Hepatocyte (in vitro differentiated cells): ENCODE results near the gene USP8.
"Not testable (repeated sequence)": the region's sequence is repeated elsewhere in the genome, so short reads cannot be mapped to it uniquely, and the experiment has no call there.

Experiments used
- EZH2 ChIP-seq: fragments of 200-600 bp; sonication (generic); IDR thresholded peaks from 2 replicates; pipeline ENCODE4 v1.6.1; 2016; ENCODE audit warnings: antibody characterized with exemption, mild to moderate bottlenecking, borderline replicate concordance
- TF ChIP-seq, protein P1 (sequence below): fragments of 200-600 bp; sonication (generic); IDR thresholded peaks from 2 replicates; pipeline ENCODE4 v1.5.1; 2016; ENCODE audit warnings: antibody characterized with exemption, mild to moderate bottlenecking; ENCODE audit not compliant: poor library complexity

DNA sequence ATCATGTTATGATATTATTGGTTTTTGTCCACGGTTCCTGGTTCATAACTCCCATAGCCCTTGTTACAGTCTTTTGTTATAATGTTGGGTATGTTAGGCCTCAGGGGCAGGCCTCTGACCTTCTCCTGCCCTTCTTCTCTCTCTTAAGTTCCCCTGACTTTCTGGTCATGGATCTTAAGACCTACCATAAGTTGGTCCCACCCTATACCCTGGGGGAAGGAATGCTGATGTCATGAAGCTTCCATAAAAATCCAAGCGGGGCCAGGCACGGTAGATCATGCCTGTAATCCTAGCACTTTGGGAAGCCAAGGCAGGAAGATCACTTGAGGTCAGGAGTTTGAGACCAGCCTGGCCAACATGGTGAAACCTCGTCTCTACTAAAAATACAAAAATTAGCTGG, 32.6 kb upstream of the USP8 start:
- TF ChIP-seq, protein P1, sequence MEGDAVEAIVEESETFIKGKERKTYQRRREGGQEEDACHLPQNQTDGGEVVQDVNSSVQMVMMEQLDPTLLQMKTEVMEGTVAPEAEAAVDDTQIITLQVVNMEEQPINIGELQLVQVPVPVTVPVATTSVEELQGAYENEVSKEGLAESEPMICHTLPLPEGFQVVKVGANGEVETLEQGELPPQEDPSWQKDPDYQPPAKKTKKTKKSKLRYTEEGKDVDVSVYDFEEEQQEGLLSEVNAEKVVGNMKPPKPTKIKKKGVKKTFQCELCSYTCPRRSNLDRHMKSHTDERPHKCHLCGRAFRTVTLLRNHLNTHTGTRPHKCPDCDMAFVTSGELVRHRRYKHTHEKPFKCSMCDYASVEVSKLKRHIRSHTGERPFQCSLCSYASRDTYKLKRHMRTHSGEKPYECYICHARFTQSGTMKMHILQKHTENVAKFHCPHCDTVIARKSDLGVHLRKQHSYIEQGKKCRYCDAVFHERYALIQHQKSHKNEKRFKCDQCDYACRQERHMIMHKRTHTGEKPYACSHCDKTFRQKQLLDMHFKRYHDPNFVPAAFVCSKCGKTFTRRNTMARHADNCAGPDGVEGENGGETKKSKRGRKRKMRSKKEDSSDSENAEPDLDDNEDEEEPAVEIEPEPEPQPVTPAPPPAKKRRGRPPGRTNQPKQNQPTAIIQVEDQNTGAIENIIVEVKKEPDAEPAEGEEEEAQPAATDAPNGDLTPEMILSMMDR, result not testable (repeated sequence)
- not testable (repeated sequence) for TF ChIP-seq EZH2
